ENCODE data around the gene SLC35A1. TPM values are rescaled to one million over a fixed set of nuclear protein-coding genes. Genes with fewer than 3 reads are reported as not detected.

SLC35A1 gene
- total RNA-seq, 1 donor from 2014 or later: 34.6 TPM

- H3K27me3 Mint-ChIP-seq (ENCODE audit: insufficient read depth, low read depth): no peaks in the 10 kb centered on the region
- no peak overlapping the region for H3K4me3 Mint-ChIP-seq
- H3K27ac Mint-ChIP-seq: peak overlapping the region; percentile 53
Measured at GRCh38 chr6:87553159-87553765, 80.5 kb downstream of the SLC35A1 start.

GRCh38 chr6:87555506-87555905, 82.7 kb downstream of the SLC35A1 start:
- Mint-ChIP-seq H3K4me1 (peaks cover 8% of the 10 kb centered on the region), H3K27me3 (ENCODE audit: insufficient read depth, low read depth) (no peaks in the 10 kb centered on the region), H3K27ac (no peak overlapping the region), H3K9me3 (no peaks in the 10 kb centered on the region), H3K4me3 (no peak overlapping the region), H3K36me3 (peaks cover 19% of the 10 kb centered on the region)
- Histone ChIP-seq H3K4me3 (no peak overlapping the region), H3F3A (ENCODE audit: low read depth) (peaks cover 4% of the 10 kb centered on the region), H3K9ac (no peak overlapping the region), H2AFZ (replicated peaks) (no peak overlapping the region), H3K27me3 (no peaks in the 10 kb centered on the region), H3K27ac (no peak overlapping the region), H3K4me1 (no peaks in the 10 kb centered on the region), H3K4me2 (no peak overlapping the region), H4K20me1 (ENCODE audit: low read depth) (peaks cover 7% of the 10 kb centered on the region), H3K9me3 (ENCODE audit: low read depth) (no peaks in the 10 kb centered on the region), H3K36me3 (peaks cover 8% of the 10 kb centered on the region), H3K79me2 (ENCODE audit: low read depth) (no peaks in the 10 kb centered on the region)
- DNase-seq (ENCODE audit: low spot score): no peak
- no peak for TF ChIP-seq CTCF (IDR thresholded peaks at IDR 0.05)
- no peak for TF ChIP-seq EZH2 (IDR thresholded peaks at IDR 0.05)
- no peak for TF ChIP-seq EZH2phosphoT487 (IDR thresholded peaks at IDR 0.05)

More at GRCh38 chr6:87553159-87553765, 80.5 kb downstream of the SLC35A1 start:
- Histone ChIP-seq H3K4me3 (no peak overlapping the region), H3K27ac (no peak overlapping the region), H3K27me3 (no peaks in the 10 kb centered on the region), H3K79me2 (ENCODE audit: low read depth) (no peaks in the 10 kb centered on the region), H2AFZ (replicated peaks) (no peak overlapping the region), H3K36me3 (peaks cover 23% of the 10 kb centered on the region), H3K9ac (no peak overlapping the region), H3K9me3 (ENCODE audit: low read depth) (no peaks in the 10 kb centered on the region), H3F3A (ENCODE audit: low read depth) (peaks cover 4% of the 10 kb centered on the region), H3K4me2 (no peak overlapping the region), H3K4me1 (no peaks in the 10 kb centered on the region), H4K20me1 (ENCODE audit: low read depth) (peaks cover 7% of the 10 kb centered on the region)
- Mint-ChIP-seq H3K9me3 (no peaks in the 10 kb centered on the region), H3K36me3 (peaks cover 21% of the 10 kb centered on the region), H3K4me1 (peaks cover 8% of the 10 kb centered on the region)
- TF ChIP-seq EZH2 (IDR thresholded peaks at IDR 0.05) (no peak), CTCF (IDR thresholded peaks at IDR 0.05) (no peak), EZH2phosphoT487 (IDR thresholded peaks at IDR 0.05) (no peak)
- no peak for DNase-seq (ENCODE audit: low spot score)

- Mint-ChIP-seq H3K27ac (no peak overlapping the region), H3K27me3 (ENCODE audit: insufficient read depth, low read depth) (no peaks in the 10 kb centered on the region), H3K36me3 (peaks cover 18% of the 10 kb centered on the region), H3K4me3 (no peak overlapping the region), H3K9me3 (no peaks in the 10 kb centered on the region), H3K4me1 (no peaks in the 10 kb centered on the region)
- Histone ChIP-seq H3K27me3 (no peaks in the 10 kb centered on the region), H3F3A (ENCODE audit: low read depth) (no peaks in the 10 kb centered on the region), H3K4me3 (no peak overlapping the region), H3K9me3 (ENCODE audit: low read depth) (no peaks in the 10 kb centered on the region), H3K79me2 (ENCODE audit: low read depth) (no peaks in the 10 kb centered on the region), H4K20me1 (ENCODE audit: low read depth) (no peaks in the 10 kb centered on the region), H3K36me3 (peaks cover 7% of the 10 kb centered on the region), H3K9ac (no peak overlapping the region), H3K4me2 (no peak overlapping the region), H3K27ac (no peak overlapping the region), H3K4me1 (no peaks in the 10 kb centered on the region), H2AFZ (replicated peaks) (no peak overlapping the region)
- TF ChIP-seq CTCF (IDR thresholded peaks at IDR 0.05) (no peak), EZH2 (IDR thresholded peaks at IDR 0.05) (no peak)
- DNase-seq (ENCODE audit: low spot score): no peak
Measured at GRCh38 chr6:87558446-87558845, 85.7 kb downstream of the SLC35A1 start.
